DND-41 (cell line): Measurements from ENCODE around the gene ARHGAP26.

Experiments used
- CTCF ChIP-seq: IDR thresholded peaks from 2 replicates; pipeline ENCODE4 v1.5.1; 2012; ENCODE audit warnings: borderline replicate concordance, low read length, moderate library complexity, mild to moderate bottlenecking; ENCODE audit not compliant: poor library complexity, severe bottlenecking; ENCODE audit errors: extremely low read depth
- EZH2 ChIP-seq: IDR thresholded peaks from 3 replicates; pipeline ENCODE4 v1.6.1; 2012; ENCODE audit warnings: borderline replicate concordance, low read depth, mild to moderate bottlenecking, moderate library complexity, low read length, inconsistent platforms; ENCODE audit not compliant: severe bottlenecking

GRCh38 chr5:142935014-142935413, 164.8 kb downstream of the ARHGAP26 start:
- TF ChIP-seq CTCF (no peak), EZH2 (no peak)
